GM12878 (cell line): ENCODE measurements around the gene TTLL4. TPM values are rescaled to one million over a fixed set of nuclear protein-coding genes. Genes with fewer than 3 reads are reported as not detected.

ENCODE experiments used
- ATAC-seq: fragments of 200-7000 bp; cut with Tn5 transposase; 3 replicates; pipeline ENCODE4 v1.9.1; 2020; ENCODE audit warnings: mild to moderate bottlenecking, moderate library complexity
- BruUV-seq: library from RNA; stranded (reverse); fragments of 400-500 nt; replicated peaks from 2 replicates; lab custom pipeline; 2021; lab: Mats Ljungman, UMichigan
- CTCF ChIA-PET: fragments of 300-600 bp; sonication (Branson Sonifier 250); formaldehyde crosslinking; extraction: SDS; loops from one replicate; lab custom pipeline; 2021; ENCODE audit warnings: inconsistent platforms; lab: Yijun Ruan, JAX
- POLR2A ChIA-PET: fragments of 350-600 bp; formaldehyde crosslinking; extraction: SDS; loops from one replicate; lab custom pipeline; 2021; ENCODE audit warnings: inconsistent platforms; lab: Charles Lee
- RAD21 ChIA-PET: fragments of 300-600 bp; sonication (Branson Sonifier 250); formaldehyde crosslinking; loops from one replicate; lab custom pipeline; 2023; ENCODE audit warnings: antibody characterized with exemption; ENCODE audit not compliant: unreplicated experiment; lab: Charles Lee
- SMC1A ChIA-PET: fragments of 300-600 bp; sonication (Branson Sonifier 250); formaldehyde crosslinking; loops from one replicate; lab custom pipeline; 2023; ENCODE audit not compliant: unreplicated experiment, uncharacterized antibody; lab: Charles Lee
- DNase-seq: peaks from one replicate; pipeline ENCODE4 v3.0.0-alpha.2; 2011; ENCODE audit warnings: low read depth, low spot score
- FAIRE-seq: peaks from 3 replicates; lab custom pipeline; 2011; peaks lifted over from hg19 to GRCh38; lab: Jason Lieb, UNC
- H2AFZ ChIP-seq: 2 replicates; pipeline ENCODE4 v1.6.0; 2011; ENCODE audit warnings: low read depth, low read length, control low read depth; ENCODE audit not compliant: control insufficient read depth
- H3K27ac ChIP-seq: 2 replicates; pipeline ENCODE4 v1.5.1; 2011; ENCODE audit warnings: control low read depth; ENCODE audit not compliant: control insufficient read depth, insufficient read depth
- H3K27me3 ChIP-seq, 2 experiments: replicated peaks in 1 of 2; 2 replicates each; pipeline versions ENCODE4 v1.6.0 to v1.6.1; 2011; ENCODE audit warnings: low read length in 1 of 2; ENCODE audit not compliant: control insufficient read depth in 2 of 2, insufficient read depth in 2 of 2
- H3K36me3 ChIP-seq, 2 experiments: 2 replicates each; pipeline ENCODE4 v1.5.1; 2011; ENCODE audit warnings: low read length in 1 of 2; ENCODE audit not compliant: control insufficient read depth in 2 of 2, insufficient read depth in 2 of 2
- H3K4me1 ChIP-seq: 2 replicates; pipeline ENCODE4 v1.6.1; 2011; ENCODE audit warnings: mild to moderate bottlenecking, low read length, moderate library complexity, mixed read lengths; ENCODE audit not compliant: control insufficient read depth, insufficient read depth
- H3K4me2 ChIP-seq: 2 replicates; pipeline ENCODE4 v1.6.0; 2011; ENCODE audit warnings: control low read depth; ENCODE audit not compliant: control insufficient read depth, insufficient read depth
- H3K4me3 ChIP-seq: fragments of 200-600 bp; sonication (generic); 2 replicates; pipeline ENCODE4 v1.5.1; 2016
- H3K79me2 ChIP-seq: 2 replicates; pipeline ENCODE4 v1.6.0; 2011; ENCODE audit warnings: low read length; ENCODE audit not compliant: control insufficient read depth, insufficient read depth
- H3K9ac ChIP-seq: 2 replicates; pipeline ENCODE4 v1.8.0; 2011; ENCODE audit warnings: low read length, control low read depth, mixed read lengths; ENCODE audit not compliant: control insufficient read depth, insufficient read depth
- H3K9me3 ChIP-seq: replicated peaks from 3 replicates; pipeline ENCODE4 v1.5.1; 2011; ENCODE audit warnings: mild to moderate bottlenecking, low read length; ENCODE audit not compliant: control insufficient read depth, insufficient read depth
- H4K20me1 ChIP-seq: 2 replicates; pipeline ENCODE4 v1.6.0; 2011; ENCODE audit not compliant: control insufficient read depth, insufficient read depth
- EED ChIP-seq: sonication (generic); IDR thresholded peaks from 2 replicates; pipeline ENCODE4 v1.6.1; 2016; ENCODE audit warnings: antibody characterized with exemption, low read depth
- GATAD2B ChIP-seq: fragments of 450-650 bp; conservative IDR thresholded peaks from 2 replicates; pipeline ENCODE4 v1.6.1; 2017; ENCODE audit warnings: low read depth, mild to moderate bottlenecking, moderate library complexity
- IKZF1 ChIP-seq: fragments of 450-650 bp; conservative IDR thresholded peaks from 2 replicates; pipeline ENCODE4 v1.6.1; 2017; ENCODE audit warnings: antibody characterized with exemption, mild to moderate bottlenecking
- MTA2 ChIP-seq: fragments of 450-650 bp; IDR thresholded peaks from 2 replicates; pipeline ENCODE4 v1.6.1; 2016; ENCODE audit warnings: low read depth, mild to moderate bottlenecking, moderate library complexity
- POU2F2 ChIP-seq: IDR thresholded peaks from 3 replicates; pipeline ENCODE4 v1.6.1; 2011; ENCODE audit warnings: low read depth, mild to moderate bottlenecking, low read length, borderline replicate concordance
- RELA ChIP-seq: fragments of 450-650 bp; IDR thresholded peaks from 2 replicates; pipeline ENCODE4 v1.8.0; 2014; ENCODE audit warnings: borderline replicate concordance; ENCODE audit not compliant: partially characterized antibody
- RUNX3 ChIP-seq: IDR thresholded peaks from 2 replicates; pipeline ENCODE4 v1.6.1; 2012; ENCODE audit warnings: low read length, inconsistent platforms
- SMAD1 ChIP-seq: fragments of 450-650 bp; IDR thresholded peaks from 2 replicates; pipeline ENCODE4 v1.6.1; 2018; ENCODE audit warnings: mild to moderate bottlenecking, low read depth; ENCODE audit not compliant: partially characterized antibody
- TBL1XR1 ChIP-seq: IDR thresholded peaks from 2 replicates; pipeline ENCODE4 v1.6.1; 2012; ENCODE audit warnings: low read depth, low read length, improper control_type of control experiment
- ZBTB40 ChIP-seq: fragments of 450-650 bp; IDR thresholded peaks from 2 replicates; pipeline ENCODE4 v1.6.1; 2016; ENCODE audit warnings: mild to moderate bottlenecking, moderate library complexity, borderline replicate concordance
- ZNF217 ChIP-seq: fragments of 450-650 bp; IDR thresholded peaks from 2 replicates; pipeline ENCODE4 v1.6.1; 2017; ENCODE audit warnings: antibody characterized with exemption, mild to moderate bottlenecking
- ZNF622 ChIP-seq: fragments of 450-650 bp; IDR thresholded peaks from 2 replicates; pipeline ENCODE4 v1.6.1; 2017; ENCODE audit warnings: mild to moderate bottlenecking, inconsistent platforms
- WGBS: methylation state at CpG from one replicate; pipeline ENCODE4 v1.1.6; 2016; ENCODE audit warnings: low lambda C conversion rate; ENCODE audit not compliant: insufficient replicate concordance, insufficient coverage; ENCODE audit errors: missing lambda C conversion rate; 5-methylcytosine and 5-hydroxymethylcytosine counted together
- in situ Hi-C: fragments of 300-500 bp; cut with MboI; formaldehyde crosslinking; loops from 9 replicates; pipeline ENCODE4 v1.14.3; 2018; ENCODE audit warnings: mixed read lengths
- intact Hi-C: fragments of 100-400 bp; cut with micrococcal nuclease; formaldehyde crosslinking; loops from one replicate; pipeline ENCODE4 v1.14.2; 2022; ENCODE audit not compliant: unreplicated experiment
- polyA plus RNA-seq, 11 experiments: library from polyadenylated mRNA; depleted of rRNA in 4 of 11; unstranded in 6 of 11; stranded (reverse) in 5 of 11; fragments of >200 nt; fragmentation: Nextera tagmentation in 4 of 11; fragmentation: Illumina TruSeq in 1 of 11; extraction: Ambion mirVana in 4 of 11; extraction: Trizol in 1 of 11; gene quantifications; 1 replicate in 1 of 11; 2 replicates in 10 of 11; pipeline versions ENCODE4 v1.2.1 to v1.2.3, GENCODE V29; 2011 to 2016; ENCODE audit warnings: inconsistent platforms in 2 of 11, missing spikeins in 2 of 11, low read depth in 1 of 11
- total RNA-seq, 4 experiments: library from RNA; depleted of rRNA in 3 of 4; stranded (reverse); fragments of >200 nt in 3 of 4; fragmentation: Illumina TruSeq in 1 of 4; extraction: Trizol in 1 of 4; gene quantifications; 2 replicates each; pipeline versions ENCODE4 v1.2.1 to v1.2.3, GENCODE V29; 2013 to 2021

Gene TTLL4
- total and polyA plus RNA-seq, 10 of the 15 experiments (the other 5 are each of a cell fraction or from before 2014, with no cell fraction given), result 16.6 to 63.1 (median 32.9) TPM

DNA sequence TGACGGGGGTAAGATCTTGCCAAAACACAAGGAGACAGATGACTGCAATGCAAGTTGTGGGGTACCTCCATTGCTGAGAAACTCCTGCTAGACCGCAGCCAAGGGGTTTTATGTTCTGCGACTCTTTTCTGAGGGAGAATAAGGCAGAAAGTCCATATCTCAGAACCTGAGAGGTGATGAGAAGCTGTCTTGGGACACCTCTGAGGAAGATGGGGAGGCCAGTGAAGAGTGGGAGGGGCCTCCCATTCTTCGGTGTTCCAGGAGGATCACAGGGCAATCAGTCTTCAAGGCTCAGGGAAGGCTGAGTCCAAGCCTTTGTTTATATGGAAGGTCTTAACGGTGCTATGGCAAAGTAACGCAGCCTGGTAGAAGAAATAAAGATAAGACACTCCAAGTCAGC is 89.4 kb downstream of the TTLL4 start (continued):
- TF ChIP-seq SMAD1 (no peak), IKZF1 (no peak), TBL1XR1 (no peak)

DNA sequence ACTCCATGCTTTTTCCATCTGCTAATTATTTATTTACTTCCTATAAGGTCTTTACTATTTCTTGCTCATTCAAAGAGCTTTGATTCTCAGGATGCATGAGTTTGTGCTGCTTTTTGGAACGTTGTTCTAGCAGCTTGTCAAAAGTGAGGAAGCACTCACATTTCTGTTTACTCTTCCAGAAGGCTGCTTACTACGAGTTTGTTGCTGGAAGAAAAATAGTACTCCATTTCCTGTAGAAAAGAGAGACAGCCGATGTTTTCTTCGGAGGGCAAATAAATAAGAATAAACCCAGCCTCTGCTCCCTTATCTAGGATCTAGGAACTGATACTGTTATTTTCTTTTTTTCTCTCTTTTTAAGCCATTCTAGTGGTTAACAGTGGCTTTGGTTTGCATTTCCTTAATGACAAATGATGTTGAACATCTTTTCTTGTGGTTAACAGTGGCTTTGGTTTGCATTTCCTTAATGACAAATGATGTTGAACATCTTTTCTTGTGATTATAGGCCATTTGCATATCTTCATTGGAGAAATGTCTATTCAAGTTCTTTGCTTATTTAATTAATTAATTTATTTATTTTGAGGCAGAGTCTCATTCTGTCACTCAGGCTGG is 91.9 kb downstream of the TTLL4 start:
- Histone ChIP-seq H3K4me3 (no peak overlapping the region), H3K4me2 (no peak overlapping the region), H3K27ac (no peak overlapping the region), H3K36me3 (no peaks in the 10 kb centered on the region), H3K4me1 (no peaks in the 10 kb centered on the region), H3K9me3 (no peaks in the 10 kb centered on the region; the same call in none of the 3 replicates), H2AFZ (no peak overlapping the region), H3K9ac (no peak overlapping the region), H3K79me2 (no peaks in the 10 kb centered on the region), H4K20me1 (no peaks in the 10 kb centered on the region), H3K27me3 (peaks cover 0 to 2% of the 10 kb centered on the region in 2 experiments; a peak in 2 of 4 replicates)
- peak; percentile 7 for DNase-seq
- no peak for FAIRE-seq
- no peak for ATAC-seq
- in situ Hi-C loops (no loop called here), intact Hi-C loops (no loop called here)
- ChIA-PET POLR2A (no interaction called here), CTCF (interaction anchor here (0.9 kb wide), 1 partner anchor 13 kb away, joined by 3 read pairs; no protein-coding TSS in a partner anchor), RAD21 (no interaction called here), SMC1A (no interaction called here)
- TF ChIP-seq POU2F2, result no peak
- TF ChIP-seq MTA2, result 0 out of 2 replicates have a peak, but pooled peaks have one; percentile 34
- no peak for TF ChIP-seq ZNF217
- TF ChIP-seq RUNX3, result peak; percentile 86
- no peak for TF ChIP-seq EED
- TF ChIP-seq ZNF622, result no peak
- no peak for TF ChIP-seq GATAD2B
- TF ChIP-seq ZBTB40, result no peak
- no peak for TF ChIP-seq RELA
- BruUV-seq, result no TSS peak
- WGBS, result 0% methylated on average over 4 of the region's 4 CpGs
